ENCODE results near the gene DRAM2. TPM values are rescaled to one million over a fixed set of nuclear protein-coding genes. Genes with fewer than 3 reads are reported as not detected.

DRAM2 gene
- polyA plus RNA-seq, 1 experiment = 58.8 TPM

GRCh38 chr1:111140680-111140967, 731 bp upstream of the DRAM2 start:
- ChIA-PET CTCF (no interaction called here), POLR2A (no interaction called here)
- no peaks in the 10 kb centered on the region; the same call in 1 of the 2 replicates for H3K36me3 ChIP-seq (ENCODE audit: control insufficient read depth, insufficient read depth, low read length)
- DNase-seq (ENCODE audit: low read depth) = peak; percentile 9
- H3K27me3 ChIP-seq (ENCODE audit: control insufficient read depth, insufficient read depth, low read length) = no peaks in the 10 kb centered on the region
- no peak for TF ChIP-seq CTCF (IDR thresholded peaks at IDR 0.05; ENCODE audit: insufficient read depth, low read depth, low read length)
- H3K4me3 ChIP-seq (ENCODE audit: low read depth, low read length) = peak overlapping the region; percentile 89

GRCh38 chr1:111139324-111139955, 453 bp downstream of the DRAM2 start:
- ChIA-PET POLR2A (interaction anchor here (0.5 kb wide), 1 partner anchor 1766 kb away, joined by 3 read pairs; no protein-coding TSS in a partner anchor), CTCF (interaction anchor here (0.8 to 1.3 kb wide), 4 partner anchors 17 to 260 kb away, joined by 3 to 5 read pairs (median 4); partner anchors contain the start of gene CHI3L2)
- Histone ChIP-seq H3K4me3 (ENCODE audit: low read depth, low read length) (peak overlapping the region; percentile 89), H3K27me3 (ENCODE audit: control insufficient read depth, insufficient read depth, low read length) (no peaks in the 10 kb centered on the region), H3K36me3 (ENCODE audit: control insufficient read depth, insufficient read depth, low read length) (no peaks in the 10 kb centered on the region; the same call in 1 of the 2 replicates)
- TF ChIP-seq CTCF (IDR thresholded peaks at IDR 0.05; ENCODE audit: insufficient read depth, low read depth, low read length) = no peak
- DNase-seq (ENCODE audit: low read depth) = peak; percentile 3

GRCh38 chr1:111133866-111134265, 6.0 kb downstream of the DRAM2 start:
- Histone ChIP-seq H3K4me3 (ENCODE audit: low read depth, low read length) (no peak overlapping the region), H3K36me3 (ENCODE audit: control insufficient read depth, insufficient read depth, low read length) (no peaks in the 10 kb centered on the region; the same call in 1 of the 2 replicates), H3K27me3 (ENCODE audit: control insufficient read depth, insufficient read depth, low read length) (no peaks in the 10 kb centered on the region)
- CTCF ChIA-PET = no interaction called here
- TF ChIP-seq CTCF (IDR thresholded peaks at IDR 0.05; ENCODE audit: insufficient read depth, low read depth, low read length) = no peak
- POLR2A ChIA-PET = no interaction called here
- no peak for DNase-seq (ENCODE audit: low read depth)

- Histone ChIP-seq H3K4me3 (ENCODE audit: low read depth, low read length) (no peak overlapping the region), H3K36me3 (ENCODE audit: control insufficient read depth, insufficient read depth, low read length) (peaks cover 1% of the 10 kb centered on the region; the same call in 1 of the 2 replicates), H3K27me3 (ENCODE audit: control insufficient read depth, insufficient read depth, low read length) (no peaks in the 10 kb centered on the region)
- ChIA-PET POLR2A (no interaction called here), CTCF (no interaction called here)
- DNase-seq (ENCODE audit: low read depth) = no peak
- no peak for TF ChIP-seq CTCF (IDR thresholded peaks at IDR 0.05; ENCODE audit: insufficient read depth, low read depth, low read length)
Observed at GRCh38 chr1:111131693-111132092, 8.2 kb downstream of the DRAM2 start.

GRCh38 chr1:111129376-111129775, 10.5 kb downstream of the DRAM2 start:
- ChIA-PET POLR2A (no interaction called here), CTCF (no interaction called here)
- Histone ChIP-seq H3K36me3 (ENCODE audit: control insufficient read depth, insufficient read depth, low read length) (peaks cover 1% of the 10 kb centered on the region; the same call in 1 of the 2 replicates), H3K27me3 (ENCODE audit: control insufficient read depth, insufficient read depth, low read length) (no peaks in the 10 kb centered on the region), H3K4me3 (ENCODE audit: low read depth, low read length) (no peak overlapping the region)
- no peak for DNase-seq (ENCODE audit: low read depth)
- TF ChIP-seq CTCF (IDR thresholded peaks at IDR 0.05; ENCODE audit: insufficient read depth, low read depth, low read length) = no peak
